IMR-90 (cell line): ENCODE data around the gene NTRK3. TPM values are rescaled to one million over a fixed set of nuclear protein-coding genes. Genes with fewer than 3 reads are reported as not detected.

Experiments
- ATAC-seq: fragments of 200-7000 bp; cut with Tn5 transposase; 2 replicates; pipeline ENCODE4 v1.9.1; 2020; ENCODE audit warnings: low read depth, mild to moderate bottlenecking, moderate library complexity
- BruUV-seq: library from RNA; stranded (reverse); fragments of 400-500 nt; replicated peaks from 2 replicates; lab custom pipeline; 2021; lab: Mats Ljungman, UMichigan
- CTCF ChIA-PET: fragments of 300-600 bp; formaldehyde crosslinking; extraction: SDS; loops from one replicate; lab custom pipeline; 2021; ENCODE audit warnings: antibody characterized with exemption; lab: Yijun Ruan, JAX
- POLR2A ChIA-PET: fragments of 300-600 bp; sonication (Branson Sonifier 250); formaldehyde crosslinking; loops from one replicate; lab custom pipeline; 2022; ENCODE audit warnings: antibody characterized with exemption; ENCODE audit not compliant: unreplicated experiment; lab: Charles Lee
- DNase-seq: peaks from one replicate; pipeline ENCODE4 v3.0.0; 2013
- H2AFZ ChIP-seq: replicated peaks from 2 replicates; pipeline ENCODE3; 2013; ENCODE audit warnings: low read length, mild to moderate bottlenecking; ENCODE audit not compliant: poor library complexity
- H2AK5ac ChIP-seq: 2 replicates; pipeline ENCODE4 v1.6.1; 2013; ENCODE audit warnings: low read depth, low read length, inconsistent platforms
- H2AK9ac ChIP-seq: replicated peaks from 2 replicates; pipeline ENCODE3; 2013; ENCODE audit warnings: mild to moderate bottlenecking, low read depth, low read length, moderate library complexity; ENCODE audit not compliant: poor library complexity
- H2BK120ac ChIP-seq: 2 replicates; pipeline ENCODE4 v1.6.1; 2013; ENCODE audit warnings: low read depth, low read length, inconsistent platforms
- H2BK15ac ChIP-seq: 3 replicates; pipeline ENCODE4 v1.6.1; 2013; ENCODE audit warnings: low read depth, low read length, inconsistent platforms
- H2BK20ac ChIP-seq: 2 replicates; pipeline ENCODE4 v1.6.1; 2013; ENCODE audit warnings: low read depth, mild to moderate bottlenecking, inconsistent platforms, low read length, moderate library complexity
- H2BK5ac ChIP-seq: 2 replicates; pipeline ENCODE4 v1.6.1; 2013; ENCODE audit warnings: mild to moderate bottlenecking, low read depth, low read length, inconsistent platforms; ENCODE audit not compliant: poor library complexity, severe bottlenecking
- H3K14ac ChIP-seq: replicated peaks from 2 replicates; pipeline ENCODE4 v1.6.1; 2013; ENCODE audit warnings: low read depth, low read length, inconsistent platforms
- H3K18ac ChIP-seq: 2 replicates; pipeline ENCODE4 v1.6.1; 2013; ENCODE audit warnings: low read depth, low read length, control low read depth
- H3K23ac ChIP-seq: 2 replicates; pipeline ENCODE4 v1.6.1; 2013; ENCODE audit warnings: low read depth, low read length, inconsistent platforms
- H3K27ac ChIP-seq: 2 replicates; pipeline ENCODE4 v1.5.1; 2013; ENCODE audit warnings: mild to moderate bottlenecking, control low read depth, low read length; ENCODE audit not compliant: insufficient read depth
- H3K27me3 ChIP-seq: 2 replicates; pipeline ENCODE4 v1.6.1; 2013; ENCODE audit warnings: low read length; ENCODE audit not compliant: control insufficient read depth, insufficient read depth
- H3K36me3 ChIP-seq: 2 replicates; pipeline ENCODE4 v1.6.1; 2013; ENCODE audit warnings: low read length, mixed read lengths; ENCODE audit not compliant: control insufficient read depth, insufficient read depth
- H3K4ac ChIP-seq: 2 replicates; pipeline ENCODE4 v1.6.1; 2013; ENCODE audit warnings: low read depth, low read length, inconsistent platforms
- H3K4me1 ChIP-seq: 2 replicates; pipeline ENCODE4 v1.6.1; 2013; ENCODE audit warnings: low read length, mixed read lengths; ENCODE audit not compliant: control insufficient read depth, insufficient read depth
- H3K4me2 ChIP-seq: 2 replicates; pipeline ENCODE4 v1.6.1; 2013; ENCODE audit warnings: low read depth, mild to moderate bottlenecking, control low read depth, low read length, moderate library complexity
- H3K4me3 ChIP-seq: 2 replicates; pipeline ENCODE4 v1.5.1; 2013; ENCODE audit warnings: low read depth, mild to moderate bottlenecking, control low read depth, low read length, moderate library complexity; ENCODE audit not compliant: insufficient read depth
- H3K56ac ChIP-seq: 2 replicates; pipeline ENCODE4 v1.6.1; 2013; ENCODE audit warnings: low read length, inconsistent platforms; ENCODE audit not compliant: insufficient read depth; ENCODE audit errors: extremely low read depth
- H3K79me1 ChIP-seq, 2 experiments: 2 replicates each; pipeline ENCODE4 v1.6.1; 2013; ENCODE audit warnings: low read length in 2 of 2, inconsistent platforms in 1 of 2, low read depth in 1 of 2
- H3K9ac ChIP-seq: 2 replicates; pipeline ENCODE4 v1.6.1; 2013; ENCODE audit warnings: low read depth, low read length, control low read depth
- H3K9me1 ChIP-seq: 2 replicates; pipeline ENCODE4 v1.6.1; 2013; ENCODE audit warnings: low read length, inconsistent platforms; ENCODE audit not compliant: insufficient read depth
- H3K9me3 ChIP-seq: 2 replicates; pipeline ENCODE4 v1.6.1; 2013; ENCODE audit warnings: low read length; ENCODE audit not compliant: control insufficient read depth, insufficient read depth
- H4K20me1 ChIP-seq: 2 replicates; pipeline ENCODE4 v1.6.1; 2013; ENCODE audit warnings: low read length, inconsistent platforms; ENCODE audit not compliant: insufficient read depth
- H4K5ac ChIP-seq: 2 replicates; pipeline ENCODE4 v1.6.1; 2013; ENCODE audit warnings: mild to moderate bottlenecking, low read depth, low read length, control low read depth
- H4K8ac ChIP-seq, 2 experiments: 2 replicates each; pipeline ENCODE4 v1.6.1; 2013; ENCODE audit warnings: low read depth in 2 of 2, low read length in 2 of 2, control low read depth in 1 of 2, inconsistent platforms in 1 of 2
- H4K91ac ChIP-seq: 2 replicates; pipeline ENCODE4 v1.6.1; 2013; ENCODE audit warnings: low read depth, low read length, inconsistent platforms; ENCODE audit not compliant: insufficient read depth
- BHLHE40 ChIP-seq: fragments of 150-350 bp; IDR thresholded peaks from 2 replicates; pipeline ENCODE4 v1.6.1; 2016; ENCODE audit warnings: mild to moderate bottlenecking, low read depth, low read length
- CEBPB ChIP-seq: IDR thresholded peaks from 2 replicates; pipeline ENCODE4 v1.6.1; 2012; ENCODE audit warnings: low read depth, low read length, improper control_type of control experiment
- CHD1 ChIP-seq: IDR thresholded peaks from 2 replicates; pipeline ENCODE4 v1.6.1; 2012; ENCODE audit warnings: low read depth, low read length, improper control_type of control experiment
- CTCF ChIP-seq: conservative IDR thresholded peaks from 2 replicates; pipeline ENCODE4 v1.5.1; 2012; ENCODE audit warnings: mild to moderate bottlenecking, low read depth, low read length, improper control_type of control experiment
- FOS ChIP-seq: fragments of 150-350 bp; IDR thresholded peaks from 2 replicates; pipeline ENCODE4 v1.6.1; 2016; ENCODE audit warnings: low read depth, low read length
- MAFK ChIP-seq: IDR thresholded peaks from 2 replicates; pipeline ENCODE4 v1.6.1; 2012; ENCODE audit warnings: low read depth, low read length, improper control_type of control experiment
- MAZ ChIP-seq: IDR thresholded peaks from 2 replicates; pipeline ENCODE4 v1.6.1; 2012; ENCODE audit warnings: low read depth, mild to moderate bottlenecking, low read length, improper control_type of control experiment, moderate library complexity, borderline replicate concordance
- MXI1 ChIP-seq: IDR thresholded peaks from 2 replicates; pipeline ENCODE4 v1.6.1; 2012; ENCODE audit warnings: low read depth, mild to moderate bottlenecking, low read length, moderate library complexity, borderline replicate concordance
- NFE2L2 ChIP-seq: fragments of 150-350 bp; IDR thresholded peaks from 2 replicates; pipeline ENCODE4 v1.6.1; 2016; ENCODE audit warnings: low read depth, mild to moderate bottlenecking, low read length
- POLR2A ChIP-seq: IDR thresholded peaks from 2 replicates; pipeline ENCODE4 v1.6.1; 2012; ENCODE audit warnings: mild to moderate bottlenecking, low read depth, low read length
- RAD21 ChIP-seq: IDR thresholded peaks from 2 replicates; pipeline ENCODE4 v1.6.1; 2012; ENCODE audit warnings: low read length, improper control_type of control experiment
- RCOR1 ChIP-seq: IDR thresholded peaks from 2 replicates; pipeline ENCODE4 v1.6.1; 2012; ENCODE audit warnings: mild to moderate bottlenecking, low read length, improper control_type of control experiment; ENCODE audit not compliant: insufficient replicate concordance
- RFX5 ChIP-seq: IDR thresholded peaks from 2 replicates; pipeline ENCODE4 v1.8.0; 2012; ENCODE audit warnings: low read depth, mild to moderate bottlenecking, low read length, moderate library complexity
- SMC3 ChIP-seq: fragments of 150-350 bp; IDR thresholded peaks from 2 replicates; pipeline ENCODE4 v1.6.1; 2016; ENCODE audit warnings: low read depth, mild to moderate bottlenecking, antibody characterized with exemption, low read length, moderate library complexity
- USF2 ChIP-seq: fragments of 150-350 bp; IDR thresholded peaks from 2 replicates; pipeline ENCODE4 v1.6.1; 2017; ENCODE audit warnings: mild to moderate bottlenecking, antibody characterized with exemption, low read length, low read depth
- WGBS, 2 experiments: methylation state at CpG; one replicate each; pipeline versions ENCODE4 v1.1.5 to v1.1.7; 2013; ENCODE audit warnings: missing lambda C conversion rate in 2 of 2; ENCODE audit not compliant: insufficient read length in 1 of 2; ENCODE audit errors: extremely low coverage in 2 of 2; 5-methylcytosine and 5-hydroxymethylcytosine counted together
- dilution Hi-C: fragments of 300-500 bp; cut with HindIII; formaldehyde crosslinking; loops from one replicate; pipeline ENCODE4 v1.14.3; 2018; ENCODE audit warnings: low sequenced_read_pairs; ENCODE audit not compliant: unreplicated experiment
- in situ Hi-C: fragments of 300-500 bp; cut with MboI; formaldehyde crosslinking; loops from 3 replicates; pipeline ENCODE4 v1.14.3; 2019; ENCODE audit warnings: low sequenced_read_pairs, inconsistent platforms, mixed read lengths
- intact Hi-C: fragments of 100-400 bp; cut with micrococcal nuclease; formaldehyde crosslinking; loops from 2 replicates; pipeline ENCODE4 v1.10.0; 2022
- polyA plus RNA-seq, 3 experiments: library from polyadenylated mRNA; depleted of rRNA; stranded (reverse); fragments of >200 nt; gene quantifications; 2 replicates each; pipeline ENCODE4 v1.2.3, GENCODE V29; 2012; ENCODE audit warnings: low replicate concordance in 1 of 3
- total RNA-seq: library from RNA; depleted of rRNA; stranded (reverse); fragments of >200 nt; gene quantifications from 2 replicates; pipeline ENCODE4 v1.2.3, GENCODE V29; 2012

The NTRK3 gene
- total and polyA plus RNA-seq, 2 of the 4 experiments (the other 2 are of a cell fraction), result under 0.01 to 0.15 TPM

GRCh38 chr15:87863152-87863551 lies 393.4 kb downstream of the NTRK3 start:
- H4K20me1 ChIP-seq, result no peaks in the 10 kb centered on the region
- H2AK5ac ChIP-seq, result no peak overlapping the region
- no peak overlapping the region for H2BK20ac ChIP-seq
- no peak overlapping the region for H3K56ac ChIP-seq
- intact Hi-C loops, result no loop called here
- TF ChIP-seq CEBPB (no peak), NFE2L2 (no peak), POLR2A (no peak), SMC3 (no peak), BHLHE40 (no peak), CHD1 (no peak), CTCF (no peak), MAZ (no peak), FOS (no peak), RAD21 (no peak), RCOR1 (no peak), MXI1 (no peak), MAFK (no peak), RFX5 (no peak), USF2 (no peak)
- no peak overlapping the region for H2BK15ac ChIP-seq
- H2BK5ac ChIP-seq, result no peak overlapping the region
- H3K27me3 ChIP-seq, result no peaks in the 10 kb centered on the region
- in situ Hi-C loops, result no loop called here
- no TSS peak for BruUV-seq
- H4K5ac ChIP-seq, result no peak overlapping the region
- DNase-seq, result peak; percentile 16
- no peak overlapping the region for H3K23ac ChIP-seq
- no peak overlapping the region for H2BK120ac ChIP-seq
- H3K9me3 ChIP-seq, result no peaks in the 10 kb centered on the region
- no CpG with 5 or more reads among the region's 5 CpGs for WGBS, 2 experiments
- H3K36me3 ChIP-seq, result no peaks in the 10 kb centered on the region
- H3K79me1 ChIP-seq, result no peaks in the 10 kb centered on the region
- H3K14ac ChIP-seq, result no peak overlapping the region
- dilution Hi-C loops, result no loop called here
- no peak overlapping the region for H4K91ac ChIP-seq
- H3K9me1 ChIP-seq, result no peaks in the 10 kb centered on the region
- ChIA-PET POLR2A (no interaction called here), CTCF (no interaction called here)
- no peak overlapping the region for H3K18ac ChIP-seq
- no peak overlapping the region for H3K4me3 ChIP-seq
- H3K4me2 ChIP-seq, result no peak overlapping the region
- peak; percentile 53; the same call in 1 of the 2 replicates for ATAC-seq
- no peak overlapping the region for H4K8ac ChIP-seq
- H3K9ac ChIP-seq, result no peak overlapping the region
- H2AFZ ChIP-seq, result no peak overlapping the region
- no peak overlapping the region for H3K4ac ChIP-seq
- no peak overlapping the region for H3K27ac ChIP-seq
- H3K4me1 ChIP-seq, result no peaks in the 10 kb centered on the region
- no peak overlapping the region for H2AK9ac ChIP-seq
